ENCODE results near the gene VAV3.

- TF ChIP-seq CTCF (IDR thresholded peaks at IDR 0.05) (no peak), POLR2A (IDR thresholded peaks at IDR 0.05) (no peak)
Observed at GRCh38 chr1:107739201-107739600, 225.8 kb downstream of the VAV3 start.

All from heart left ventricle (tissue), 13 donors.